Parathyroid adenoma (tissue), 2 donors: ENCODE data around the gene FAM228B.

Experiments used
- H2AFZ ChIP-seq: fragments of 300-600 bp; sonication (generic); one replicate; pipeline ENCODE4 v1.7.0; 2017; ENCODE audit warnings: antibody characterized with exemption, mild to moderate bottlenecking
- H3K27ac ChIP-seq: fragments of 300-600 bp; sonication (generic); one replicate; pipeline ENCODE4 v1.7.0; 2017
- H3K27me3 ChIP-seq: fragments of 300-600 bp; sonication (generic); one replicate; pipeline ENCODE4 v1.7.0; 2017; ENCODE audit warnings: low read length; ENCODE audit not compliant: control insufficient read depth, insufficient read depth
- H3K36me3 ChIP-seq: fragments of 300-600 bp; sonication (generic); one replicate; pipeline ENCODE4 v1.7.0; 2017; ENCODE audit warnings: low read length; ENCODE audit not compliant: control insufficient read depth, insufficient read depth
- H3K4me1 ChIP-seq: fragments of 300-600 bp; sonication (generic); one replicate; pipeline ENCODE4 v1.7.0; 2017; ENCODE audit warnings: control low read depth
- H3K4me2 ChIP-seq: fragments of 300-600 bp; sonication (generic); one replicate; pipeline ENCODE4 v1.7.0; 2017; ENCODE audit warnings: low read length
- H3K4me3 ChIP-seq: fragments of 300-600 bp; sonication (generic); one replicate; pipeline ENCODE4 v1.7.0; 2017; ENCODE audit warnings: low read depth, low read length
- H3K79me2 ChIP-seq: fragments of 300-600 bp; sonication (generic); one replicate; pipeline ENCODE4 v1.7.0; 2017; ENCODE audit warnings: control low read depth
- H3K9ac ChIP-seq: fragments of 300-600 bp; sonication (generic); one replicate; pipeline ENCODE4 v1.7.0; 2017; ENCODE audit warnings: mild to moderate bottlenecking
- H3K9me3 ChIP-seq: fragments of 300-600 bp; sonication (generic); one replicate; pipeline ENCODE4 v1.7.0; 2017; ENCODE audit warnings: low read length; ENCODE audit not compliant: control insufficient read depth
- TF ChIP-seq, protein P1 (sequence below): fragments of 300-600 bp; sonication (generic); IDR thresholded peaks from one replicate; pipeline ENCODE4 v1.7.0; 2017; ENCODE audit warnings: antibody characterized with exemption, mild to moderate bottlenecking
- donor health status: primary hyperparathyroidism.

FAM228B gene

DNA sequence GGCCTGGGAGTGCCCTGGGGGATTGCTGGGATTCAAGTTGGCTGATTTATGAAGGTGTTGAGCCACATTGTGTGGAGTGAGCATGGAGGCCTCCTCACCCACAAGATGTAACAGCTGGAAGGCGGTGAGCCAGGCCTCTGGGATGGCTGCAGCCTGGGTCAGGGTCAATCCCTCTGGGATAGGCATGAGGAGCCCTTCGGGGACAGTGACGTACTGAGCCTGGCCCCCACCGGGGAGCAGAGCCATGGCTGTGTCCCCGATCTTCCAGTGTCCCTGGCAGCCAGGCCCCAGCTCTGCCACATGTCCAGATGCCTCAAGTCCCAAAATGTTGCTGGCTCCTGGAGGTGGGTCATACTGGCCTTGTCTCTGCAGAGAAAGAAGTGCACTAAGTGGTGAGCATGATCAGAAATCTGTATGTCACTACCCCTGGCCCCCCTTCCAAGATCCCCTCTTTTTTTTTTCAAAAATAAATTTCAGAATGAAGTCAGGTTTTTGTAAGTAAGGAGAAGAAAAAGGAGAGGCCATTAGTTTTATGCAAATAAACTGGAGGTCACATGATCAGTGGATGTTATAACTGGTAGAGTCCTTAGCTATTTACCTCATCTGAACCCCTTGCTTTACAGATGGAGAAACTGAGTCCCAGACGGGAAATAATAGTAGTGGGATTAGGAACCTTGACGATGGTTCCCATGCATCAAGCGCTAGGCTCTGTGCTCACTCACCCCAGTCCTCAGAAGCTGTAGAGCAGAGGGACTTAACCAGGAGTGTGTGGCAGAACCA, 40.3 kb upstream of the FAM228B start:
- H3K4me1 ChIP-seq, result peaks cover 12% of the 10 kb centered on the region
- TF ChIP-seq, protein P1, sequence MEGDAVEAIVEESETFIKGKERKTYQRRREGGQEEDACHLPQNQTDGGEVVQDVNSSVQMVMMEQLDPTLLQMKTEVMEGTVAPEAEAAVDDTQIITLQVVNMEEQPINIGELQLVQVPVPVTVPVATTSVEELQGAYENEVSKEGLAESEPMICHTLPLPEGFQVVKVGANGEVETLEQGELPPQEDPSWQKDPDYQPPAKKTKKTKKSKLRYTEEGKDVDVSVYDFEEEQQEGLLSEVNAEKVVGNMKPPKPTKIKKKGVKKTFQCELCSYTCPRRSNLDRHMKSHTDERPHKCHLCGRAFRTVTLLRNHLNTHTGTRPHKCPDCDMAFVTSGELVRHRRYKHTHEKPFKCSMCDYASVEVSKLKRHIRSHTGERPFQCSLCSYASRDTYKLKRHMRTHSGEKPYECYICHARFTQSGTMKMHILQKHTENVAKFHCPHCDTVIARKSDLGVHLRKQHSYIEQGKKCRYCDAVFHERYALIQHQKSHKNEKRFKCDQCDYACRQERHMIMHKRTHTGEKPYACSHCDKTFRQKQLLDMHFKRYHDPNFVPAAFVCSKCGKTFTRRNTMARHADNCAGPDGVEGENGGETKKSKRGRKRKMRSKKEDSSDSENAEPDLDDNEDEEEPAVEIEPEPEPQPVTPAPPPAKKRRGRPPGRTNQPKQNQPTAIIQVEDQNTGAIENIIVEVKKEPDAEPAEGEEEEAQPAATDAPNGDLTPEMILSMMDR, result no peak
- H2AFZ ChIP-seq, result peak overlapping the region; percentile 96
- H3K4me2 ChIP-seq, result no peak overlapping the region
- H3K9me3 ChIP-seq, result no peaks in the 10 kb centered on the region
- no peaks in the 10 kb centered on the region for H3K27me3 ChIP-seq
- H3K79me2 ChIP-seq, result peaks cover 13% of the 10 kb centered on the region
- no peak overlapping the region for H3K4me3 ChIP-seq
- H3K27ac ChIP-seq, result peak overlapping the region; percentile 95
- H3K36me3 ChIP-seq, result no peaks in the 10 kb centered on the region
- no peak overlapping the region for H3K9ac ChIP-seq

DNA sequence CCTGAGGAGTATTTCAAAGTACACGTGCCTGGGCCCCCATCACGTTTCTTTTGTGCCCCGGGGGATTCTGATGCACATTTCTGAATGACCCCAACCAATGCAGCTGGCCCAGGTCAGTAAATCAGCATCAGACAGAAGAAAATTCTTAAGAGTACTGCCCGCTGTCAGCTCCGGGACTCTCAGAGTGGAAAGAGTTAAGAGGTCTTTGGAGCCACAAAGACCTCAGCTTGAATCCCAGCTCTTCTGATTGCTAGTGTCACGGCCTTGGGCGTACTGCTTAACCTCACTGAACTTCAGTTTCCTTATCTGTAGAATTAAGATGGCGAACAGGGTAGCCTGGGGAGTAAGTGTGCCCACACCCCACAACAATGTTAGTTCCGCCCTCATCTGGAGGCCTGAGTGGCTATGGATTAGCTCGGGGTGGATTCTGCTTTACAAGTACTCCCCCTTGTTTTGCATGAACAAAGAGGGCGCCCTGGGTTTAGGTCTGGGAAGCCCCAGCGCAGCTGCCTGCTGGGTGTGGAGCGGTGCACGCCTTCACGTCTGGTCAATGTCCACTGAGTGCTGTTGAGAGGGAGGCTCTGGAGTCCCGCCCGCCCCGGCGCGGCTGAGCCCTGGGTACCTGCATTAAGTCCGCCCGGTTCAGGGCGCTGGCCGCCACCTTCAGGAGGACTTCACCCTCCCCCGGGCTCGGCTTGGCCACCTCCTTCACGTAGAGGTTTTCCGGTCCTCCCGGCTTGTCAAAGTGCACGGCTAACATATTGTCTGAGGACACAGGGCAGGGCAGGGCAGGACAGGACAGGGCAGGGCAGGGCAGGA, 39.5 kb upstream of the FAM228B start:
- peak overlapping the region; percentile 95 for H3K27ac ChIP-seq
- H3K27me3 ChIP-seq, result no peaks in the 10 kb centered on the region
- H3K4me3 ChIP-seq, result peak overlapping the region; percentile 51
- TF ChIP-seq, protein P1, result no peak
- peaks cover 13% of the 10 kb centered on the region for H3K79me2 ChIP-seq
- H3K4me1 ChIP-seq, result peaks cover 12% of the 10 kb centered on the region
- peak overlapping the region; percentile 89 for H3K4me2 ChIP-seq
- H2AFZ ChIP-seq, result peak overlapping the region; percentile 96
- no peak overlapping the region for H3K9ac ChIP-seq
- H3K36me3 ChIP-seq, result no peaks in the 10 kb centered on the region
- H3K9me3 ChIP-seq, result no peaks in the 10 kb centered on the region

DNA sequence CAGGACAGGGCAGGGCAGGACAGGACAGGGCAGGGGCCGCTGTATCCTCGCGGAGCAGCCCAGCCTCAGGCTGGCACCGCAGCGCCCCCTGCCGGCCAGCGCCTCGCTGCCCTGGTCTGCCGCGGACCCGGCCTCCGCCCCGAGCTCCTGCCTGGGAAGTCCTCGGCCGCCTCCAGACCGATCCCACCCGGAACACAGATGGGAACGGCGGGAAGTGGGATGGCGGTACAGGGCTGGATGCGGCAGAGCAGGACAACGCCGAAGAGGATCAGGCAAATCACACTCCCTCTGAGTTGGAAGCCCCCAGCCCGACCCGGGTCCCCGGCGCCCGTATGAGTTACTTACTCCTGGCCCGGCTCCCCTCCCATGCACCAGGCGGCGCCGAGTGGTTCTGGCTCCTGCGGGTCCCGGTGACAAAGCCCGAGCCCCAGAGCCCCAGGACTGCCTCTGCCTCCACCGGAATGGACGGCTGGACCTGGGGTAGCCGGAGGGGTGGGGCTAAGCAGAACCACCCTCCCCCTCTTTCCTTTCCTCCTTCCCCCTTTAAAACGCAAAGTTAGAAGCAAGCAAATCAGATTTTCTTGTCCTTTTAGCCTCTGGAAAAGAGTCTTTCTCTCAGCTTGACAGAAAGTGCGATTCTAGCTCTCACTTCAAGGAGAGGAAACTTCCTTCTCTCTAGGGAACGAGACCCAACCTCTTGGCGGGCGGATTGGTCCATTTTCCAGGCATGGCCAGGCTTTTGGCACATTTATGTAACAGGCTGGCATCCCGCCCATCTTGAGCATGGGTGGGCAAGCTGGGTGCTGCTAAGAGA, 38.7 kb upstream of the FAM228B start, which contains the start of gene TP53I3:
Gene TP53I3 (minus strand): TSS at position 449 of the 814 bp plus-strand sequence. CDS start 508 bp downstream, outside the sequence.
- no peaks in the 10 kb centered on the region for H3K9me3 ChIP-seq
- peaks cover 12% of the 10 kb centered on the region for H3K4me1 ChIP-seq
- H3K36me3 ChIP-seq, result no peaks in the 10 kb centered on the region
- H2AFZ ChIP-seq, result peak within 1 kb of the TSS; percentile 96
- no peaks in the 10 kb centered on the region for H3K27me3 ChIP-seq
- peak within 1 kb of the TSS; percentile 95 for H3K27ac ChIP-seq
- peak within 1 kb of the TSS; percentile 51 for H3K4me3 ChIP-seq
- peak within 1 kb of the TSS; percentile 89 for H3K4me2 ChIP-seq
- H3K79me2 ChIP-seq, result peaks cover 13% of the 10 kb centered on the region
- TF ChIP-seq, protein P1, result peak; percentile 97
- peak within 1 kb of the TSS; percentile 63 for H3K9ac ChIP-seq

DNA sequence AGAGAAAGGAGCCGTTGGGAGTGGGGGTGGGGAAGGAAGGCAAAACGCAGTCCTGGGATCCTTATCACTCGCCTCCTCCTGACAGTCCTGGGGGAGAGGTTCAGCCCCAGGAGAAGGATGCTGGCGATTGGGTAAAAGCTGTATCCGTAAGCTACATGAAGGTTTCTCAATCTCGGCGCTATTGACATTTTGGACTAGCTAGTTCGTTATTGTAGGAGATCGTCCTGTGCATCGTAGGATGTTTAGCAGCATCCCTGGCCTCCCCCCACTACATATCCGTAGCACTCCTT, 38.1 kb upstream of the FAM228B start:
- Histone ChIP-seq H3K27me3 (no peaks in the 10 kb centered on the region), H3K27ac (peak overlapping the region; percentile 95), H3K4me2 (peak overlapping the region; percentile 89), H3K4me3 (peak overlapping the region; percentile 51), H3K9me3 (no peaks in the 10 kb centered on the region), H3K79me2 (peaks cover 13% of the 10 kb centered on the region), H2AFZ (peak overlapping the region; percentile 96), H3K4me1 (peaks cover 12% of the 10 kb centered on the region), H3K36me3 (no peaks in the 10 kb centered on the region), H3K9ac (peak overlapping the region; percentile 63)
- TF ChIP-seq, protein P1, result no peak
